GM12865 (cell line): ENCODE measurements around the gene TSPAN15.

Experiments used
- DNase-seq: peaks from one replicate; pipeline ENCODE4 v3.0.0; 2010; ENCODE audit warnings: low read depth
- H3K4me3 ChIP-seq: 2 replicates; pipeline ENCODE4 v1.5.1; 2011; ENCODE audit warnings: mild to moderate bottlenecking, low read depth, low read length, control low read depth
- CTCF ChIP-seq: IDR thresholded peaks from 2 replicates; pipeline ENCODE4 v1.5.1; 2011; ENCODE audit warnings: low read length, control low read depth, low read depth, inconsistent platforms; ENCODE audit not compliant: insufficient read depth; ENCODE audit errors: missing control alignments

The TSPAN15 gene

DNA sequence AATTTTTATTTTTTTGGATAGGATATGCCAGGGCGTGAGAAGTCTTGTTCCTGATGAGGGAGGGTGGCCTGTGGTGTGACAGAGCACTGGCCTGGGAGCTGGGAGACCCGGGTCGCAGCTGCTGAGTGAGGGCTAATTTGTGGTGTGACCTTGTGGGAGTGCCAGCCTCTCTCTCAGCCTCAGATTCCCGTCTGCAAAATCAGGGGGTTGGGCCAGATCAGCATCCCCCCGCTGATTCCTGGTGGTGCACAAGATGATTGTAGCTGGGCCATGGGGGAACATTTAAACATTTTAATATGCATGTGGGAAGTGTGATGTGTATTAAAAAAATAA is 14.9 kb downstream of the TSPAN15 start:
- TF ChIP-seq CTCF: no peak
- no peak for DNase-seq
- no peak overlapping the region for H3K4me3 ChIP-seq

DNA sequence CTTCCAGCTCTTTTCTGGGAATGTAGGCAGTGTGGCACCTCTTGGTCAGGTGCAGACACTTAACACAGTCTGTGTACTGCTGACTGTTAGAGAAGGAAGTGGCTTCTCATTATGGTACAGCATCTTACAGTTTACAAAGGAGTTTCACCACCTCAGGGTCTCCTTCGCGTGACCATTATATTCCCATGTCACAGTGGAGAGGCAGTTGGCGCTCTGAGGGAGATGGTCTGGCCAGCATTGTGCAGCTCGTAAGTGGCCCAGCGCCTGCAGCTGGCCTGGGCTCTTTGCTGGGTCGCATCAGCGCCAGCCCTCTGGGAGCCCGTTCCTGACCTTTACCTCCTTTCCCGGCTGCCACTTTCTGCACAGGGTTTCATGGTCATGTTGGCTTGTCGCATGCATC is 15.4 kb downstream of the TSPAN15 start:
- no peak for TF ChIP-seq CTCF
- H3K4me3 ChIP-seq: no peak overlapping the region
- no peak for DNase-seq

DNA sequence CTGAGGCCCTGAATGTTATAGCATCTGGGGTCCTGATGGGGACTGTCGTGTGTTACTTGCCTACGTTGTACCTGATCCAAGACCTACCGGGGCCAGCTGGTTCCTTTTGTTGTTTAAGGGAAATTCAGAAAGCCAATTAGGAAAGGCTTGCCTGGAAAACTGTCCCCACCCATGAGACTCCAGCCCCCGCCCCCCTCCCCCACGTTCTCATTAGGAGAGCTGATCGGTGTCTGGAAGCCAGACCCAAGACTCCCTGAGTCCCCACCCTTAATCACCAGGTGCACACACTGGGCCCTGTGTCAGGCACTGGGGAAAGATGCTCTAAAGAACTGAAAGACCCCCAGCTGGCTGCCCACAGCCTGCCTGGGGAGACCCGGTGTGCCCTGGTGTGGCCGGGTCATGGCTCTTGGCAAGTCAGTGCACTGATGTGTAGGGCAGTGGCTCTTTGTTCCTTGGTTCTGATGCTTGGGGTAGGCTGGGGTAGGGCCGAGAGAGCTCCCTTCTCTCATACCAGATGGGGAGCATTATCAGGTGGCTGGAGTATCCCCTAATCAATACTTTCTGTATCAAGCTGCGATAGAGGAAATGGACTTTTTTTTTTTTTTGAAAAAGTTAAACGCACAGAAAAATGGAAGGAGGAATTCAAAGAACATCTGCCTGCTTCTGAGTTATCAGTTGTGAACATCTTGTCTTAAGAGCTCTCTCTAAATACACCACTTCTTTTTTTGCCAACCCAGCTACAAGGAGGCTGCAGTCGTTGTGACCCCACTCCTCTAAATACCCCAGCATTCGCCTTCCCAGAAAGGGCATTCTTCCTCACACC is 16.9 kb downstream of the TSPAN15 start:
- TF ChIP-seq CTCF: no peak
- DNase-seq: no peak
- no peak overlapping the region for H3K4me3 ChIP-seq

DNA sequence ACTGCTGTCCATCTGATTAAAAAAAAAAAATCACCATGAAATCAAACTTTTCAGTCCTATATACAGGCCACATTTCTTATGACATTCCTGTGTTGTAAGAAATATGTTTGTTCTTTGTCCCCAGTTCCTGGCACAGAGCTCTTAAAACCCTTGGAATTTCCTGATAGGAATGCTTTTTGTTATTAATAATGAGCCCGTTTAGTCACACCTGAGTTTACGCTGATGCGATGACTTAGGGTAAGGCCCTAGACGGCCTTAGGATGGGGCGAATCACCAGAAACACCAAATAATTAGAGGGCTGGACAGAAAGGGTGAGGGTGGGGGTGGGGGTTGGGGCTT is 17.5 kb downstream of the TSPAN15 start:
- H3K4me3 ChIP-seq: no peak overlapping the region
- no peak for TF ChIP-seq CTCF
- DNase-seq: no peak

- no peak for TF ChIP-seq CTCF
- H3K4me3 ChIP-seq: no peak overlapping the region
- no peak for DNase-seq
These were observed 18.7 kb downstream of the TSPAN15 start for GRCh38 chr10:69469976-69470375.

DNA sequence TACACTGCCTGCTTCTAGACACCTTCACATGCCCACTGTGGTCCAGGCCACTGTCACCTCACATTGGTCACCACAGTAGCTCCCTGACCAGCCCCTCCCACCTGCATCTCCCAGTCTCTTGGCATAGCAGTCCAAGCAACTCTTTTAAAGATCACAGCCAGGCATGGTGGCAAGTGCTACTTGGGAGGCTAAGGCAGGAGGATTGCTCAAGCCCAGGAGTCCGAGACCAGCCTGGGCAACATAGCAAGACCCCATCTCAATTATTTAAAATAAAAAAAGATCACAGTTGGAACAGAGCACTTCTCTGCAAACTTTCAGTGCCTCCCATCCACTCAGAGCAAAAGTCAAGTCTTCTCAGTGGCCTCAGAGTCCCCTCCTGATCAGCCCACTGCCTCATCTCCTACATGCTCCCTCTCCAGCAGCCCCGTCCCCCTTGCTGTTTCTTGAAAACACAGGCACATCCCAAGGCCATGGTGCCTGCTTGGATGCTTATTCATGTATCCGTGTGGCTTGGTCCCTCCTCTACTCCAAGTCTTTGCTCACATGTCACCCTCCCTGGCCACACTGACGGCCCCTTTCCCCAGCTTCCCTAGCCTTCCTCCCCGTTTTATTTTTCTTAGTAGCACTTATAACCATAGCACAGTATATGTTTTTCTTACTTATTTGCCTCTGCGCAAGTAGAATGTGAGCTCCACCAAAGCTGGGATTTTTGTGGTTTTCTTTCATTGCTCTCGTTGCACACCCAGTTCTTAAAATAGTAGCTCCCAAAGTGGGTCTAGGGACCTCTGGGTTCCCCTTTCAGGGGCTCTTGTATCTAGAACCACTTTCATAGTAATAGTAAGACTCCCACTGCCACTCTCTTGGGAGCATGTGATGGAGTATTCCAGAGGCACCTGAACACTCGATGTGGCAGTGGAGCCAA is 19.5 kb downstream of the TSPAN15 start:
- DNase-seq: no peak
- no peak for TF ChIP-seq CTCF
- no peak overlapping the region for H3K4me3 ChIP-seq

DNA sequence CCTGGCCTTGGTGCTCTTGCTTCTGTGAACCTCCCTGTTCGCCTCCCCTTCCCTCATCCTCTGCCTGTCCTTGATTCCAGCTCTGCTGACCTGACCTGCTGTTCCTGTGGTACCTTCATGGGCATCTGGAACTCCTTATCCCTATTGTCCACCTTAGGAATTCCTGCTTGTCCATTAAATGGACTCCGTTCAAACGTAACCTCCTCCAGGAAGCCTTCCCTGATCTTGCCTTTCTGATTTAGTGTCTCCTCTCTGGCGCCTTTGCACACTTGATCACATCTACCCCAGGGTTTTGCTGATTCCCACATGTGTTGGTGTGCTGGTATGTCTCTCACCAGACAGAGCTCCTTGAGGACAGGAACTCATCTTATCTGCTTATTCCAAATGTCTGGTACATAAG is 20.9 kb downstream of the TSPAN15 start:
- no peak for TF ChIP-seq CTCF
- DNase-seq: no peak

More for the DNA sequence above, 20.9 kb downstream of the TSPAN15 start:
- no peak overlapping the region for H3K4me3 ChIP-seq
